SH-SY5Y (cell line): Measurements from ENCODE around the gene OSGIN1.

Experiments used
- GATA2 ChIP-seq: IDR thresholded peaks from 2 replicates; pipeline ENCODE4 v1.6.1; 2011; ENCODE audit warnings: mild to moderate bottlenecking, low read depth, low read length
- GATA3 ChIP-seq: IDR thresholded peaks from 2 replicates; pipeline ENCODE4 v1.6.1; 2011; ENCODE audit warnings: low read depth, mild to moderate bottlenecking, low read length, moderate library complexity

The OSGIN1 gene

DNA sequence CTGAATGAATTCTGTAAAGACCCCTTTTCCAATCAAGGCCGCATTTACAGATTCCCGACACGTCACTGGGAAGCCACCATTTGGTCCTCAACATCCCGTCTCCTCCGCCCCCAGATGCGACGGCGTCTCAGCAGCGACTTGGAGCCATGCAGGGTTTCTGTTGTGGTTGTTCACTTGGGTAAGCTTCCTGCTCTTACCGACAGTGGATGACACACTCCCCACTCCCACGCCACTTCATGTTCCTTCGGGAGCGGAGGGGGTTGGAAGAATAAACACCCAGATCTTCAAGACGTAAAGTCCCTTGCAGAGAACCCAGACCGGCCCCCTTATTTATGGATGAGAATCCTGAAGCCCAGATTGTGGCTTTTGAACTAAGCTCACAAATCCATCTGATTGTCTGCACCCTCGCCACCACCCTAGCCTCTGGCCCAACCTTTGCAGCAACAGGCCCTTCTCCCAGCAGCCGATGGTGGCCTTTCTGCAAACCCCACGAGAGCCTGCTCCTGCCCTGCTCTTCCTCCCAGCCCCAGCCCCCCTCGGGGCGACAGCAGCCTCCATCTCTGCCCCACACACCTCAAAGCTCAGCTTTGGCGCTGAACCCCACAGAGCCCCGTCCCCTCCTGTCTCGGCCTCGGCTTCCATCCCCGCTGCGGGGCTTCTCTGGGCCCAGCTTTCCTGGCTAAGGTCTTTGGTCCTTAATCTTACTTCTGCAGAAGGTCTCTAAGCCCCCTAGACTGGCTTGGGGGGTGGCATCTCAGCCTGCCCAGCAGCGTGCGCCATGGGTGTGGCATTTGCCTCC, 19.0 kb upstream of the OSGIN1 start:
- TF ChIP-seq GATA2 (no peak), GATA3 (no peak)

GRCh38 chr16:83934684-83934977, 18.4 kb upstream of the OSGIN1 start:
- TF ChIP-seq GATA3 (no peak), GATA2 (no peak)

GRCh38 chr16:83935005-83935857, 17.8 kb upstream of the OSGIN1 start:
- no peak for TF ChIP-seq GATA3
- no peak for TF ChIP-seq GATA2

GRCh38 chr16:83935858-83936255, 17.2 kb upstream of the OSGIN1 start:
- TF ChIP-seq GATA2 (no peak), GATA3 (no peak)

DNA sequence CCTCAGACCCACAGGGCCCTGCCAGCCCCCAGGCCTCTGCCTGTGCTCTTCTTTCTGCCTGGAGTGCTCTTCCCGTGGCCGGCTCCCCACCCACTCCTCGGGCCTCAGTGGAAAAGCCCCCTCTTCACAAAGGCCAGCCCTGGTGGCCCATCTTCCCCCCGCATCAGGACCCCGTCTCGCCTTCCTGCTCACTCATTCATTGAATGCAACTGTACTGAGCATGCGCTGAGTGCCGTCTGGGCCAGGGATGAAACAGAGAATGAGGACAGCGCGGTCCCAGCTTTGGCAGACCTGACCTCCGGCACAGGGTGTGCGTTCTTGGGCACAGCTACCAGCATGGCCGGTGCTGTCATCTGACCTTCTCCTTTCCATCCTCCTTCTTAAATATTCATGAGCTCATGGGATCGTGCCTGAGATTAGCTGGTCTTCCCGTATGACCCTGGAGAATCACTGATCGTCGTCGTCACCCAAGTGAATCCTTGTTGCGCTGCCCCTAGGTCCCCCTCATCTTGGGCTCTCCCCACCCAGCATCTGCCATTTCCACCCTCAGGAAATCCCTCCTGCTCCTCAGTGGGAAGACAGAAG, 16.4 kb upstream of the OSGIN1 start:
- TF ChIP-seq GATA2 (no peak), GATA3 (no peak)

DNA sequence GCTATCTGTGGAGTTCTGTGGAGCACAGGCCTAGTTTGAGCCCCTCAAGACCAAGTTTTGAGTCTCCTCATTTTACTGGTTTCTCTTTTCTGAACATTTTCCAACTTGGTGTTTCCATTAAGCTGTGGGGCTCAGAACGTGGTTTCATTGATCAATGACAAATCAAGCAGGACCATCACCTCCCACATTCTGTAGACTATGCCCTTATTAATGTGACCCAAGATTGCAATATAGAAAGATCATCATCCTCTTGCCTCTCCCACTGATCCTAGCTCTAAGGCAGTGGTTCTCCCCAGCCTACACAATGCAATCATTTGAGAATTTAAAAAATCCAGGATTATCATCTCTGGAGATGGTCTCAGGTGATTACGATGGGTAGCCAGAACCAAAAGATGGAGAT, 15.8 kb upstream of the OSGIN1 start:
- no peak for TF ChIP-seq GATA3
- TF ChIP-seq GATA2, result no peak

DNA sequence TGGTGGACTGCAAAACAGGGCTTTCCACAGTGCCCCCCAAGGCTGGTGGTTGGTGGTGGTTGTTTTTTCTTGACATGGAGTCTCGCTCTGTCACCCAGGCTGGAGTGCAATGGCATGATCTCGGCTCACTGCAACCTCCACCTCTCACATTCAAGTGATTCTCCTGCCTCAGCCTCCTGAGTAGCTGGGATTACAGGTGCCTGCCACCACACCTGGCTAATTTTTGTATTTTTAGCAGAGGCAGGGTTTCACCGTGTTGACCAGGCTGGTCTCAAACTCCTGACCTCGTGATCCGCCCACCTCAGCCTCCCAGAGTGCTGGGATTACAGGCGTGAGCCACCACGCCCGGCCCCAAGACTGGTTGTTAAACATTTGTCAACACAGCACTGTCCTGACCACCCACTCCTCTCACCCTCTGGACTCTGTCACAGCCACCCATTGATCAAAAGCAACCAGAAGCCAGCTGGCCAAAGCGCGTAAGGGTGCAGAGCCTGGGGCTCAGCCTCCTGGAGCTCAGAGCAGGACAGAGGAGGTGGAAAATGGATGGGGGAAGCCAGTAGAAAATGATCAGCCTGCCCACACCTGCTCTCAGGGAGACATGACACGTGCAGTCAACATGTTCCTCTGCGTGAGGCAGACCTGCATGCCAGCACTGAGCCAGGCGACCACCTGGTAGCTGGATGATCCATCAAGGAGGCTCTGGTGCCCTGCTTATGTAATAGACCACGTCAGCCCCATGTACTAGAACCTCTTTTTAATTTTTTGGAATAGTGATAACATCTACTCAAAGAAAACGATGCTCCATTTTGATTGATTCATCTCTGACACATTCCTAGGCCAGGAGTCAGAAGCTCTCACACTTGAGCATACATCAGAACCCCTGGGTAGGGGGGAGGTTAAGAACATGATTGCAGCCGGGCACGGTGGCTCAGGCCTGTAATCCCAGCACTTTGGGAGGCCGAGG, 14.8 kb upstream of the OSGIN1 start:
- TF ChIP-seq GATA2 (no peak), GATA3 (no peak)

DNA sequence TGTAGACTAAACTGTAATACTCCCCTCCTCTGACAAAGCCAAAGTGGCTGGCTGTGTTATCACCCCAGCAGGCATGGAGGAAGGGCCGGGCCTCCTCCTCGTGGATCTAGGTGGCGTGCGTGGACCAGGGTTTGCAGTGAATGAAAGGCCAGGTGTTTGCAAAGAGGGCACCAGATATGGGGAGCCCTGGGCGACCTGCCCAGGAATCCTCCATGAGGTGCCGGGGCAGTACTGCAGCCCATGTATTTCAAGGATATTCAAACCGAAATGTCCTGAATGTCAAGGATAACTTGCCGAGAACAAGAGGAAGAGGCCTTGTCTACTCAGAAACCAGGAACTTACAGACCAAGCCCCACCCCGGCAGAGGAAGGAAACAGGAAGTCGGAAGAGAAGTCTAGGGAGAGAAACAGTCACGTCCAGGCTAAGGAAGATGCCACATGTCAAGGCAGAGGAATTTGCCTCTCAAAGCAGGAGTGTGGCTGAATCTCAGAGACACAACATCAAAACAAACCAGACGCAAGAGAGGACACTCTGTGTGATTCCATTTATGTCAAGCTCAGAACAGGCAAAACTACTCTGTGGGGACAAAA, 13.7 kb upstream of the OSGIN1 start:
- TF ChIP-seq GATA2 (no peak), GATA3 (no peak)

DNA sequence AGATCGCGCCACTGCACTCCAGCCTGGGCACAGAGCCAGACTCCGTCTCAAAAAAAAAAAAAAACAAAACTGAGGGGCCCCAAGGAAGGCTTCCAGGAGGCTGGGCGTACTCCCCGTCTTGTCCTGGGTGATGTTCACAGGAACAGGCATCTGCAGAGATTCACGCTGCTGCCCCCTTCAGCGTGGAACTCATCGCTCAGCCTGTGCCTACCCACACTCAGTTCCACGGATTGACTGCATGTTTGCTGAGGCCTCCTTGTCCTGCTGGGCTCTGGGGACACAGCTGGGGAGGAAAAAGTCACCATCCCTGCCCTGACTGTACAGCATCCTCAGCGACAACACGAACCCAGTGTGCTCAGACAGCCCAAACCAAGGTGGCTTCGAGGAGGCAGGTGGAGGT, 12.9 kb upstream of the OSGIN1 start:
- no peak for TF ChIP-seq GATA2
- no peak for TF ChIP-seq GATA3

- TF ChIP-seq GATA2 (no peak), GATA3 (no peak)
These were observed 12.2 kb upstream of the OSGIN1 start for GRCh38 chr16:83940630-83941378.

GRCh38 chr16:83942074-83942473, 11.0 kb upstream of the OSGIN1 start:
- TF ChIP-seq GATA3 (no peak), GATA2 (no peak)

- TF ChIP-seq GATA2, result no peak
- no peak for TF ChIP-seq GATA3
These were observed 10.1 kb upstream of the OSGIN1 start for GRCh38 chr16:83942815-83943515.

- TF ChIP-seq GATA3 (no peak), GATA2 (no peak)
These were observed 9.5 kb upstream of the OSGIN1 start for GRCh38 chr16:83943516-83944050.
